GM10266 (cell line): ENCODE results near the gene MEIOB.

Experiments used
- DNase-seq: peaks from one replicate; pipeline ENCODE4 v3.0.0; 2012; ENCODE audit errors: extremely low spot score
- CTCF ChIP-seq: IDR thresholded peaks from 2 replicates; pipeline ENCODE4 v1.5.1; 2012; ENCODE audit warnings: mild to moderate bottlenecking, low read depth; ENCODE audit not compliant: control insufficient read depth, insufficient read depth; ENCODE audit errors: missing control alignments

Gene MEIOB

GRCh38 chr16:1895949-1896675 lies 24.1 kb upstream of the MEIOB start:
- DNase-seq = no peak
- TF ChIP-seq CTCF = no peak

- TF ChIP-seq CTCF = no peak
- DNase-seq = no peak
These were observed 23.1 kb upstream of the MEIOB start for GRCh38 chr16:1895068-1895467.

GRCh38 chr16:1890708-1891050 lies 18.7 kb upstream of the MEIOB start:
- no peak for DNase-seq
- no peak for TF ChIP-seq CTCF

- no peak for TF ChIP-seq CTCF
- no peak for DNase-seq
These were observed 18.2 kb upstream of the MEIOB start for GRCh38 chr16:1890024-1890707.

GRCh38 chr16:1887711-1888354 lies 15.9 kb upstream of the MEIOB start:
- no peak for TF ChIP-seq CTCF
- DNase-seq = no peak

GRCh38 chr16:1884889-1885288 lies 12.9 kb upstream of the MEIOB start:
- no peak for TF ChIP-seq CTCF
- DNase-seq = no peak
